T-cell (primary cell): ENCODE measurements around the gene TGFB1. TPM values are rescaled to one million over a fixed set of nuclear protein-coding genes. Genes with fewer than 3 reads are reported as not detected.

Experiments used
- ATAC-seq, 4 experiments: fragments of 200-7000 bp in 3 of 4; fragments of 150-1000 bp in 1 of 4; cut with Tn5 transposase; replicated peaks in 1 of 4; 1 replicate in 3 of 4; 2 replicates in 1 of 4; pipeline ENCODE4 v1.10.0; 2021; ENCODE audit warnings: moderate library complexity in 3 of 4, mild to moderate bottlenecking in 2 of 4, moderate number of reproducible peaks in 1 of 4
- CTCF ChIA-PET, 2 donors: fragments of 300-600 bp; sonication (Branson Sonifier 250); formaldehyde crosslinking; loops; one replicate each; lab custom pipeline; 2022; ENCODE audit warnings: antibody characterized with exemption in 2 of 2; lab: Charles Lee
- POLR2A ChIA-PET, 2 donors: fragments of 300-600 bp; sonication (Branson Sonifier 250); formaldehyde crosslinking; loops; one replicate each; lab custom pipeline; 2022; ENCODE audit warnings: antibody characterized with exemption in 2 of 2; lab: Charles Lee
- DNase-seq, 35 experiments: peaks; one replicate each; pipeline versions ENCODE4 v3.0.0 to v3.0.0-alpha.2; 2013 to 2023
- H3K27ac ChIP-seq: one replicate; pipeline ENCODE4 v1.5.1; 2013; ENCODE audit warnings: low read length
- H3K27me3 ChIP-seq, 2 experiments: replicated peaks in 1 of 2; 1 replicate in 1 of 2; 2 replicates in 1 of 2; pipeline versions ENCODE4 v1.6.1 to v1.7.0; 2013; ENCODE audit warnings: low read length in 1 of 2, mixed read lengths in 1 of 2; ENCODE audit not compliant: control insufficient read depth in 2 of 2, insufficient read depth in 2 of 2; ENCODE audit errors: extremely low read depth in 1 of 2
- H3K36me3 ChIP-seq, 2 donors: 1 replicate in 1 of 2; 2 replicates in 1 of 2; pipeline versions ENCODE4 v1.6.1 to v1.7.0; 2013; ENCODE audit warnings: low read length in 1 of 2; ENCODE audit not compliant: control insufficient read depth in 2 of 2, insufficient read depth in 1 of 2; ENCODE audit errors: extremely low read depth in 1 of 2
- H3K4me1 ChIP-seq, 2 experiments: 1 replicate in 1 of 2; 2 replicates in 1 of 2; pipeline versions ENCODE4 v1.6.1 to v1.7.0; 2013; ENCODE audit warnings: low read length in 2 of 2, mixed read lengths in 1 of 2; ENCODE audit not compliant: insufficient read depth in 2 of 2, control insufficient read depth in 1 of 2; ENCODE audit errors: extremely low read depth in 1 of 2
- H3K4me3 ChIP-seq, 2 donors: 1 replicate in 1 of 2; 2 replicates in 1 of 2; pipeline versions ENCODE4 v1.5.1 to v1.7.0; 2013; ENCODE audit warnings: mild to moderate bottlenecking in 2 of 2, low read length in 1 of 2, moderate library complexity in 1 of 2; ENCODE audit not compliant: control insufficient read depth in 1 of 2; ENCODE audit errors: extremely low read depth in 1 of 2
- H3K9me3 ChIP-seq: 2 replicates; pipeline ENCODE4 v1.7.0; 2013
- H3K27ac Mint-ChIP-seq, 2 donors: one replicate each; pipeline ENCODE4 v1.8.0; 2020 to 2021; ENCODE audit warnings: mild to moderate bottlenecking in 2 of 2, mixed read lengths in 2 of 2
- H3K27me3 Mint-ChIP-seq, 2 donors: one replicate each; pipeline ENCODE4 v1.8.0; 2021 to 2022; ENCODE audit warnings: mixed read lengths in 2 of 2
- H3K36me3 Mint-ChIP-seq: one replicate; pipeline ENCODE4 v1.8.0; 2021; ENCODE audit warnings: mixed read lengths
- H3K4me1 Mint-ChIP-seq, 3 donors: one replicate each; pipeline ENCODE4 v1.8.0; 2020 to 2022; ENCODE audit warnings: mixed read lengths in 3 of 3, mild to moderate bottlenecking in 1 of 3
- H3K4me3 Mint-ChIP-seq, 3 donors: one replicate each; pipeline ENCODE4 v1.8.0; 2020 to 2022; ENCODE audit warnings: mild to moderate bottlenecking in 3 of 3, mixed read lengths in 3 of 3, moderate library complexity in 3 of 3
- H3K9me3 Mint-ChIP-seq, 3 donors: one replicate each; pipeline ENCODE4 v1.8.0; 2020 to 2022; ENCODE audit warnings: mixed read lengths in 3 of 3
- WGBS: methylation state at CpG from one replicate; pipeline ENCODE4 v1.1.5; 2013; ENCODE audit warnings: missing lambda C conversion rate; ENCODE audit not compliant: insufficient coverage; 5-methylcytosine and 5-hydroxymethylcytosine counted together
- total RNA-seq, 35 experiments: library from RNA in 6 of 35; stranded (reverse) in 6 of 35; fragments of 120-200 nt in 1 of 35; gene quantifications; one replicate each; pipeline versions ENCODE4 v1.2.1 to v1.2.4 and lab custom pipeline; 2013 to 2026

The TGFB1 gene
- total RNA-seq, 5 donors from 2014 or later (not counting 1 experiment from before 2014, with no cell fraction given) = 170 to 412 (median 206) TPM

DNA sequence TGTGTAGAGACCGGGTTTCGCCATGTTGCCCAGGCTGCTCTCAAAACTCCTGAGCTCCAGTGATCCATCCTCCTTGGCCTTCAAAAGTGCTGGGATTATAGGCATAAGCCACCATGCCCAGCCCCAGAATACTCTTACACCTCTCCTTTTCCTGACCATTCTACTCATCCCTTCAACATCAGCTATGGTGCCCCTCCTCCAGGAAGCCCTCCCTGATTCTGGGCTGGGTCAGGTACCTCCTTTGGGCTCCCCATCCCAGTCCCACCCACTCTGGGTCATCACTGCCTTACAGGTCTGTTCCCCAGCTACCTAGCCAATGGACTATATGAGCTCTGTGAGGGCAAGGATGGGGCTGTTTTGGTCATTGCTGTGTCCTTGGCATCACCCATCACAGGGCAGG, 9.6 kb downstream of the TGFB1 start:
- Mint-ChIP-seq H3K4me3 (peak overlapping the region in 1 of 3 donors; percentile 16), H3K27ac (peak overlapping the region; percentile 65 to 74), H3K4me1 (peaks cover 61 to 65% (median 62%) of the 10 kb centered on the region in 3 donors), H3K36me3 (peaks cover 39% of the 10 kb centered on the region), H3K9me3 (no peaks in the 10 kb centered on the region), H3K27me3 (no peaks in the 10 kb centered on the region)
- ATAC-seq (no peak), DNase-seq (no peak)
- Histone ChIP-seq H3K4me3 (no peak overlapping the region), H3K27me3 (no peaks in the 10 kb centered on the region), H3K4me1 (peaks cover 13 to 81% of the 10 kb centered on the region in 2 experiments), H3K9me3 (no peaks in the 10 kb centered on the region), H3K27ac (peak overlapping the region; percentile 14), H3K36me3 (peaks cover 6 to 72% of the 10 kb centered on the region in 2 donors)
- 100% methylated on average over 2 of the region's 2 CpGs for WGBS
- POLR2A ChIA-PET = interaction anchor here in 1 of 2 donors (0.6 kb wide), 1 partner anchor 11 kb away, joined by 3 read pairs; no protein-coding TSS in a partner anchor
- CTCF ChIA-PET = no interaction called here

GRCh38 chr19:41341669-41342490, 11.8 kb downstream of the TGFB1 start:
- Histone ChIP-seq H3K4me1 (peaks cover 8 to 62% of the 10 kb centered on the region in 2 experiments), H3K36me3 (peaks cover 6 to 77% of the 10 kb centered on the region in 2 donors), H3K27me3 (no peaks in the 10 kb centered on the region), H3K27ac (no peak overlapping the region), H3K4me3 (peak overlapping the region in 1 of 2 donors; percentile 17), H3K9me3 (no peaks in the 10 kb centered on the region)
- Mint-ChIP-seq H3K27ac (peak overlapping the region; percentile 65 to 78), H3K4me1 (peaks cover 54 to 60% (median 55%) of the 10 kb centered on the region in 3 donors), H3K36me3 (peaks cover 35% of the 10 kb centered on the region), H3K9me3 (no peaks in the 10 kb centered on the region), H3K4me3 (peak overlapping the region in 1 of 3 donors; percentile 68), H3K27me3 (no peaks in the 10 kb centered on the region)
- ChIA-PET CTCF (interaction anchor here (0.5 to 1.0 kb wide), 5 partner anchors 9 to 33 kb away, joined by 3 to 7 read pairs (median 5); no protein-coding TSS in a partner anchor), POLR2A (interaction anchor here (0.6 to 1.5 kb wide), 7 partner anchors 9 to 848 kb away, joined by 3 to 9 read pairs (median 4); no protein-coding TSS in a partner anchor)
- 92% methylated on average over 5 of the region's 20 CpGs for WGBS
- ATAC-seq (peak; percentile 46 to 81 (median 63)), DNase-seq (peak in 2 of 35 experiments; percentile 34 to 42)

DNA sequence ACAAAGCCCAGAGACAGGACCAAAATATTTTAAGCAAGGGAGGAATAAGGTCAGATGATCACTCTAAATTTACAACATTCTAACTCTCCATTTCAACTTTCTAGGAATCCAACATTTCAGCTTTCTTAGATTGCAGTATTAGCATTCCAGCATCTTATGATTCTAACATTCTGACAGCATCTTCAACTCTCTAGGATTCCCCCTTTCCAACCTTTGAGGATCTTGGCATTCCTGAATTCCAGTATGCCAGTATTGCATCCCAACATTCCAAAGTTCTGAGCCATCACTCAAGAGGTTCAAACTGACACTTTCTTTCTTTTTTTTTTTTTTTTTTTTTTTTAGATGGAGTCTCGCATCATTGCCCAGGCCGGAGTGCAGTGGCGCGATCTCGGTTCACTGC, 13.8 kb downstream of the TGFB1 start:
- peak overlapping the region in 1 of 2 donors; percentile 66 for H3K27ac Mint-ChIP-seq
- Histone ChIP-seq H3K4me1 (peaks cover 8 to 57% of the 10 kb centered on the region in 2 experiments), H3K27me3 (no peaks in the 10 kb centered on the region), H3K36me3 (peaks cover 6 to 75% of the 10 kb centered on the region in 2 donors), H3K9me3 (no peaks in the 10 kb centered on the region), H3K27ac (no peak overlapping the region), H3K4me3 (no peak overlapping the region)
- WGBS = 87% methylated on average over 3 of the region's 5 CpGs
- no peak overlapping the region for H3K4me3 Mint-ChIP-seq
- no peaks in the 10 kb centered on the region for H3K9me3 Mint-ChIP-seq
- H3K27me3 Mint-ChIP-seq = no peaks in the 10 kb centered on the region
- no peak for DNase-seq
- ChIA-PET POLR2A (interaction anchor here in 1 of 2 donors (0.7 kb wide), 1 partner anchor 24 kb away, joined by 3 read pairs; the partner anchor contains the start of gene B9D2), CTCF (no interaction called here)
- H3K36me3 Mint-ChIP-seq = peaks cover 35% of the 10 kb centered on the region
- peaks cover 48 to 56% (median 54%) of the 10 kb centered on the region in 3 donors for H3K4me1 Mint-ChIP-seq
- no peak for ATAC-seq

GRCh38 chr19:41335467-41335866, 18.3 kb downstream of the TGFB1 start:
- Mint-ChIP-seq H3K36me3 (peaks cover 39% of the 10 kb centered on the region), H3K27me3 (no peaks in the 10 kb centered on the region), H3K4me3 (no peak overlapping the region), H3K9me3 (no peaks in the 10 kb centered on the region), H3K27ac (peak overlapping the region; percentile 55 to 63), H3K4me1 (peaks cover 41 to 45% (median 45%) of the 10 kb centered on the region in 3 donors)
- no peaks in the 10 kb centered on the region for H3K9me3 ChIP-seq
- no peak overlapping the region for H3K4me3 ChIP-seq
- H3K36me3 ChIP-seq = peaks cover 7 to 76% of the 10 kb centered on the region in 2 donors
- ATAC-seq = no peak
- H3K27ac ChIP-seq = no peak overlapping the region
- no peak for DNase-seq
- ChIA-PET CTCF (no interaction called here), POLR2A (interaction anchor here in 1 of 2 donors (0.6 kb wide), 1 partner anchor 54 kb away, joined by 4 read pairs; no protein-coding TSS in a partner anchor)
- 87% methylated on average over 6 of the region's 10 CpGs for whole genome bisulfite sequencing
- H3K27me3 ChIP-seq = no peaks in the 10 kb centered on the region
- H3K4me1 ChIP-seq = peaks cover 1 to 43% of the 10 kb centered on the region in 2 experiments

DNA sequence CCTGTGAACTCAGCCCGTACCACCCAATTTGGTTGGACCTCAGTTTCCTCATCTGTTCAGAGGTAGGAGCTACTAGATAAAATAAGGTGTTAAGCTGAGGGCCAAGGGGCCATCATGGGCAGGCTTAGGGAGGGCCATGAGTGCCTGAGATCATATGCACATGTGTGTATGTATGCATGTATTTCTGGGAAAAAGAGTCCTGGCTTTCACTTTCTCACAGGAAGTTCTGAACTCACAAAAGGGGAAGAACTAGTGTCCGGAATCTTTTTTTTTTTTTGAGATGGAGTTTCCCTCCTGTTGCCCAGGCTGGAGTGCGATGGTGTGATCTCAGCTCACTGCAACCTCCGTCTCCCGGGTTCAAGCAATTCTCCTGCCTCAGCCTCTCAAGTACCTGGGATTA, 18.9 kb downstream of the TGFB1 start:
- Histone ChIP-seq H3K9me3 (no peaks in the 10 kb centered on the region), H3K36me3 (peaks cover 8 to 76% of the 10 kb centered on the region in 2 donors), H3K4me3 (no peak overlapping the region), H3K4me1 (peaks cover 2 to 47% of the 10 kb centered on the region in 2 experiments), H3K27ac (no peak overlapping the region), H3K27me3 (no peaks in the 10 kb centered on the region)
- H3K27me3 Mint-ChIP-seq = no peaks in the 10 kb centered on the region
- POLR2A ChIA-PET = interaction anchor here in 1 of 2 donors (0.7 kb wide), 1 partner anchor 41 kb away, joined by 4 read pairs; no protein-coding TSS in a partner anchor
- no peak for ATAC-seq
- no peaks in the 10 kb centered on the region for H3K9me3 Mint-ChIP-seq
- WGBS = 90% methylated on average over 1 of the region's 5 CpGs
- H3K4me1 Mint-ChIP-seq = peaks cover 40 to 46% (median 45%) of the 10 kb centered on the region in 3 donors
- CTCF ChIA-PET = interaction anchor here in 1 of 2 donors (0.6 kb wide), 1 partner anchor 220 kb away, joined by 4 read pairs; no protein-coding TSS in a partner anchor
- H3K4me3 Mint-ChIP-seq = no peak overlapping the region
- no peak for DNase-seq
- H3K27ac Mint-ChIP-seq = peak overlapping the region; percentile 40 to 49
- H3K36me3 Mint-ChIP-seq = peaks cover 37% of the 10 kb centered on the region

DNA sequence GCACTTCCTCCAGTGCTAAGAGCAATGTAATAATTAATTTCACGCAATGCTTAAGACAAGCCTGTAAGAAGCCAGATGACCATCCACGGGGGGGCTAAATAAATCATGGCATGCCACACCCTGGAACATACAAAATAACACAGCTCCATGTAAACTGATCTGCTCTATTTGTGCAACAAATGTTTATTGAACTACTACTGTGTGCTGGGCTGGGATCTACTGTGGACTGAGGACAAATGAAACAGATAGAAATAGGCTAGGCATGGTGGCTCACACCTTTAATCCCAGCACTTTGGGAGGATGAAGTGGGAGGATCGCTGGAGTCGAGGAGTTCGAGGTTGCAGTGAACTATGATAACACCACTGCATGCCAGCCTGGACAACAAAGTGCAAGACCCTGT, 21.3 kb downstream of the TGFB1 start:
- H3K4me3 Mint-ChIP-seq = peak overlapping the region in 1 of 3 donors; percentile 54
- CTCF ChIA-PET = interaction anchor here (0.6 kb wide), 2 partner anchors 86 to 222 kb away, joined by 3 read pairs; no protein-coding TSS in a partner anchor
- WGBS = no CpG with 5 or more reads among the region's 5 CpGs

More for the DNA sequence above, 21.3 kb downstream of the TGFB1 start:
- Histone ChIP-seq H3K4me3 (no peak overlapping the region), H3K36me3 (peaks cover 8 to 74% of the 10 kb centered on the region in 2 donors), H3K27me3 (no peaks in the 10 kb centered on the region), H3K27ac (no peak overlapping the region), H3K4me1 (peaks cover 12 to 68% of the 10 kb centered on the region in 2 experiments), H3K9me3 (no peaks in the 10 kb centered on the region)
- Mint-ChIP-seq H3K36me3 (peaks cover 37% of the 10 kb centered on the region), H3K9me3 (no peaks in the 10 kb centered on the region), H3K4me1 (peaks cover 49 to 55% (median 54%) of the 10 kb centered on the region in 3 donors), H3K27ac (peak overlapping the region; percentile 52 to 53), H3K27me3 (no peaks in the 10 kb centered on the region)
- POLR2A ChIA-PET = interaction anchor here in 1 of 2 donors (0.6 kb wide), 1 partner anchor 12 kb away, joined by 3 read pairs; no protein-coding TSS in a partner anchor
- DNase-seq = no peak
- ATAC-seq = no peak
